Stimulated activated CD8-positive, alpha-beta memory T cell treated with anti-CD3 and anti-CD28 coated beads, Interleukin-4, amount 100 ng/mL, for 48 hours (primary cell): Measurements from ENCODE around the gene APIP.
"Not testable (repeated sequence)": the region's sequence is repeated elsewhere in the genome, so short reads cannot be mapped to it uniquely, and the experiment has no call there.

ENCODE experiments used
- DNase-seq: peaks from one replicate; pipeline ENCODE4 v3.0.0-alpha.2; 2020

Gene APIP

GRCh38 chr11:34924714-34925113, 8.5 kb upstream of the APIP start:
- DNase-seq, result no peak

DNA sequence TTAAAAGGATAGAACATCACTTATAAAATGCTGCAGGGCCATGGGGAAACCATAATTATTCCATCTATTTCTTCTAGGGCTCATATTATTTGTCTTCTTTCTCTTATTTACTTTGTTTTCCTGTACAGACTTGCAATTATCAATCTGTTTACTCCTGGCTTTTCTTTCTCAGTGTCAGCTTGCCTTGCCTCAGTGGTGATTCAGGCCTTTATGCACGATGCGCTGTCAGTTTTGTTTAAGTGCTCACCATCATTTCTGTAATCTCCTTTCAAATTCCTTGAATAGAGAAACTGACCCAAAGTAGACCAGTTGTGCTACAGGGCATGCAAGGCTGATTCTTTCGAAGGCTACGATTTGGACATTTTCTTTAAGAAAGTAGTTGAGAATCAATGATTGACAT, 5.0 kb upstream of the APIP start:
- no peak for DNase-seq

GRCh38 chr11:34916843-34917770, 928 bp upstream of the APIP start:
- DNase-seq, result no peak

GRCh38 chr11:34915136-34916014, 804 bp downstream of the APIP start:
- no peak for DNase-seq

DNA sequence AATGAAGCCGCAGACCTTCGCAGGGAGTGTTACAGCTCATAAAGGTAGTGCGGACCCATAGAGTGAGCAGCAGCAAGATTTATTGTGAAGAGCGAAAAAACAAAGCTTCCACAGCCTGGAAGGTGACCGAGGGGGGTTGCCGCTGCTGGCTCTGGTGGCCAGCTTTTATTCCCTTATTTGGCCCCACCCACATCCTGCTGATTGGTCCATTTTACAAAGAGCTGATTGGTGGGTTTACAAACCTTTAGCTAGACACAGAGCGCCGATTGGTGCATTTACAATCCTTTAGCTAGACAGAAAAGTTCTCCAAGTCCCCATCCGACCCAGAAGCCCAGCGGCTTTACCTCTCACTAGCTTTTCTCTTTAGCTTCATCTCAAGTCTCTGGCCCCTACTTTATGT, 2.6 kb downstream of the APIP start:
- not testable (repeated sequence) for DNase-seq

- no peak for DNase-seq
These were observed 4.5 kb downstream of the APIP start for GRCh38 chr11:34911676-34912075.

- no peak for DNase-seq
These were observed 5.4 kb downstream of the APIP start for GRCh38 chr11:34910817-34911216.

GRCh38 chr11:34909955-34910354, 6.2 kb downstream of the APIP start:
- no peak for DNase-seq

- DNase-seq, result no peak
These were observed 6.8 kb downstream of the APIP start for GRCh38 chr11:34909415-34909814.

GRCh38 chr11:34907934-34908593, 8.1 kb downstream of the APIP start:
- no peak for DNase-seq

DNA sequence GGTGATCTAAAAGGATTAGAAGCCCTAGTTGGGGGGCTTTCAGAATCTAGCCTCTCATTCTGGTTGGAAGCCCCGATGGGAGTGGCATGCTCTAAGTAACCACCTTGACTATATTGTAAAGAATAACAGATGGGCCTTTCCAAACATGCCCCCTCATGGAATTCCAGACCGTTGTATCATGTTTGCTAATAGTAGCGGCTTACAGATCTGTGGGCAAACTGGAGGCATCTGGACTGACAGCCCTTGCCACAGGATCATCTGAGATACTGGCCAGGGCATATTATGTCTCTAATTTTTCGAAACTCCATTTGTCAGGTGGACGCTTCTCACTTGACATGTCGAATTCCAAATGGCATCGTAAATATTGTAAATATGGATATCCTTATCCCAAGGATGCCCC, 10.5 kb downstream of the APIP start:
- DNase-seq, result no peak

DNA sequence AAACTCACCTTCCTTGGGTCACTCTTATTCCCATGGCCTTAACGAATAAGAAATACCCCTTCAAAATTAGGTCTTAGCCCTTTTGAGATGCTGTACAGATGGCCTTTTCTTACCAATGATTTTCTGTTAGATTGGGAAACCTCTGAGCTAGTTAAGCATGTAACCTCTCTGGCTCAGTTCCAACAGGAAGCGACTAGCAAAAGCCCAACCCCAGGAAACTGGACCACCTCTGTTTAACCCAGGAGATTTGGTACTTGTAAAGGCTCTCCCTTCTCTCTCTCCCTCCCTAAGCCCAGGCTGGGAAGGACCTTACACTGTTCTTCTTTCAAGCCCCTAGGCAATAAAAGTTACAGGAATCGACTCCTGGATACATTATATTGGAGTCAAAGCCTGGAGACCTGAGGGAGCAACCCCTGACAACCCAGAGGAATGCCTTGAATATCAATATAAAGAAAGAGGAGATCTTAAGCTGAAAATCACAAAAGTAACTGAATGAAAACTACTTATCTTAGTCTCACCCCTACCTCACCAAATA, 11.7 kb downstream of the APIP start:
- no peak for DNase-seq

GRCh38 chr11:34899633-34900016, 16.6 kb downstream of the APIP start:
- DNase-seq, result peak; percentile 44

DNA sequence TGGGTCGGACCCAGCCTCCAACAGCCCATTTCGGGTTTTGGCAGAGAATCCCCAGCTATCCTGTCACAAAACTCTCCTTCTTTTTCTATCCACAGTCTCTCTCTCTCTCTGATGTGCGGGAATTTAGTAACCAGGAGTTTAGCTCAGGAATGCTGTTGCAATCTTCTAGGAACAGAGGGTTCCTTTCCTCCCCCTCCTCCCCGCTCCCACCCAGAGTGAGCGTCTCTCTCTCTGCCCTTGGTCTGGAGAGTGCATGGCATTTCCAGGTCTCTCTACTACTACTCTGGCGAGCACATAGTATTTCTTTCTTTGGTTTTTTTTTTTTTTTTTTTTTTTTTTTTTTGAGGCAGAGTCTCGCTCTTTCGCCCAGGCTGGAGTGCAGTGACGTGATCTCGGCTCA, 17.7 kb downstream of the APIP start:
- no peak for DNase-seq

DNA sequence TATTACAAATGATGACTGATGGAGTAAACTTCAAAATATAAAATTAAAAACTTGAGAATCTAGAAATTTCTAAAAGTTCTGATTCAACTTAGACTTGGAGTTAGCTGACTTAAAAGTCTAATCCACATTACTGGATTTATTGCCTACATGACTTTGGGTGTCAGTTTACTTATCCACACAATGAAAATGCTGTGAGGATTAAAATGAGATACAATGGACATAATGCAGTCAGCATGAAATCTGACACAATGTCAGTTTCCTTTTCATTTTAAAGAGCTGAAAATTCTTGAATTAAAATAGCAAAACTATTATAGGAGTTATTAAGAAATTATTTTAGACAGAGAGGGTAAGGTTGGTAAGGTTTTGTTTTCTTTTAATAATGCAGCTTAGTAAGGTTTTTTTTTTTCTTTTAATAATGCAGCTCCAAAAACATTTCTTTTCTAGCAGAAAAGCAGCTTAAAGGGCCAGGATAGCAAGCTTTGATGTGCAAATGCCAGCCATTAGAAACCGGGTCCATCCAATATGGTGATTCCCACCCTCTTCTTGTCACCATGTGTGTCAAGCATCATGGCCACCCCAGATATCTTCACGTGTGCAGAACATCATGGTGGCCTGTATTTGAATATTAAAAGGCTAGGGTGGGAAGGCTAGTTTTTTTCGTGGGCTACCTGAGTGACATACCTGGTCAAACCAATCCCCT, 18.9 kb downstream of the APIP start:
- no peak for DNase-seq

DNA sequence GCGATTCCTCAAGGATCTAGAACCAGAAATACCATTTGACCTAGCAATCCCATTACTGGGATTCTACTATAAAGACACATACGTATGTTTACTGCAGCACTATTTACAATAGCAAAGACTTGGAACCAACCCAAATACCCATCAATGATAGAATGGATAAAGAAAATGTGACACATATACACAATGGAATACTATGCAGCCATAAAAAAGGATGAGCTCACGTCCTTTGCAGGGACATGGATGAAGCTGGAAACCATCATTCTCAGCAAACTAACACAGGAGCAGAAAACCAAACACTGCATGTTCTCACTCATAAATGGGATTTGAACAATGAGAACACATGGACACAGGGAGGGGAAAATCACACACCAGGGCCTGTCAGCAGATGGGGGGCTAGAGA, 20.0 kb downstream of the APIP start:
- not testable (repeated sequence) for DNase-seq

GRCh38 chr11:34893416-34893815, 22.8 kb downstream of the APIP start:
- DNase-seq, result no peak

DNA sequence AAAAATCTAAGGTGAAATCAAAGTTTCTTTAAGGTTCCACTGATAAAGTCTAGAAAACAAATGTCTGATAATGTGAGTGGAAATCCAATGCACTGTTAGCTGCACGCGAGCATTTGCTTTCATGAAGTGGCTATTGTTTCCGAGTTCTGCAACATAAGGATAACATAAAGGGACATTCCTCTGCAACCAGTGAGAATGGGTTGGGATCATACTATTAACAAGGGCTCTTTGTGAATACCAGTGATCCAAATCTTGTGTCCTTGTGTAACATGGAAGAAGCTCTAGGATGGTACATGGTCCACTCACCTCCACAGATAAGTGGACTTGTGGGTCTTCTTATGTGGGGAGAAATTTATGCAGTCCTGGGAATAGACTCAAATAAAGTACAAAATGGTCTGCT, 24.6 kb downstream of the APIP start:
- DNase-seq, result no peak

DNA sequence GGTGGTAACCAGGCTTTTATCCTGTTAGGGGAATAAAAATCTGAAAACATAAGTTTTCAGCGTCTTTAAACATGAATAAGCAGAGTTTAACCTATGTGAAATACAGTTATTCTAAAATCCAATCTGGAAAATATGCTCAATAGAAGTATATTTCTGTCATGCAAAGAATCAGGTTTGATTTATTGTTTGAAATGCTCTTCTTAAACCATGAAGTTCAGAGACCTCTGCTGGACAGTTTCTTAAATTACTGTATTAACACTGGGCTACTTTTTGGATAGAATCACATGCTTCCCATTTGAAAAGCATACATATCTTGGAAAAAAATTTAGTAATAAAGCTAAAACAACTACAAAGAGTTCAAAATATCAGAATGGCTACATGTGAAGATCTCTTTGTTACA, 25.4 kb downstream of the APIP start:
- DNase-seq, result no peak

DNA sequence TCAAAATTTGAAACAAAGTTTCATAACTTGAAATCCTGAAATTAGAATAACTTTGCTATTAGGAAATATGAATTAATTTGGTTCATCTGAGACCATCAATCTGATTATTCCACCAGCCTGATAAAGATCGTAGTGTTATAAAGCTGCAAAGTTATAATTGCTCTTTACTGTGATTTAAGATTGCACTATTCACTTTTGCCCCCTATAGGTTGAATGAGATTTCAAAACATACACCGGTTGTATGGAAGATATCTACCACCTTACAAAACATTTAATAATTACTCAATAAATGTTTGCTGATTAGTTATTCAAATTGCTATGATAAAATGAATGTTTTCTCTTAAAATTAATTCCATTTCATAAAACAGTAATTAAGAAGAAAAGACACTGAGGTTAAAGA, 26.1 kb downstream of the APIP start:
- DNase-seq, result no peak

- no peak for DNase-seq
These were observed 28.9 kb downstream of the APIP start for GRCh38 chr11:34887260-34887659.

GRCh38 chr11:34886609-34887008, 29.6 kb downstream of the APIP start:
- DNase-seq, result no peak

GRCh38 chr11:34881900-34882299, 34.3 kb downstream of the APIP start:
- DNase-seq, result no peak
